SK-N-DZ (cell line): Measurements from ENCODE around the gene MORC4.

Source experiments
- DNase-seq: peaks from one replicate; pipeline ENCODE4 v3.0.0-alpha.2; 2015; ENCODE audit warnings: low spot score

Gene MORC4

DNA sequence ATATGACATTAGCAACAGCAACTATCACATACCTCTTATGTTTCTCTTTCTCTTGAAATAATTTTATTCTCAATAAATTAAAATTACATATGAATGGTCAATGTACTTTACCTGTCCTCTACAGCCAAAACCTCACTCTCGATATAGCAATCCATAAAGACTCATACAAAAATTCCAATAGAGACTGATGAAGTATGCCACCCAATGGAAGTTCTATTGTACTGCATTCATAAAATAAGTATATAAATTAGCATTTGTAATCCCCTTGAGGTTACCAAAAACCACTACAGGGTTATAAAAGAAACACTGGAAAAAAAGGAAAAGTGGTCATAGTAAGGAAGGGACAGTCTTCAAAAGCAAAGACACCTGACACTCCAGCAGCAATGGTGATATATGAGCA is 47.0 kb downstream of the MORC4 start:
- DNase-seq: no peak

GRCh38 chrX:106952538-106952937 is 47.5 kb downstream of the MORC4 start:
- no peak for DNase-seq

DNA sequence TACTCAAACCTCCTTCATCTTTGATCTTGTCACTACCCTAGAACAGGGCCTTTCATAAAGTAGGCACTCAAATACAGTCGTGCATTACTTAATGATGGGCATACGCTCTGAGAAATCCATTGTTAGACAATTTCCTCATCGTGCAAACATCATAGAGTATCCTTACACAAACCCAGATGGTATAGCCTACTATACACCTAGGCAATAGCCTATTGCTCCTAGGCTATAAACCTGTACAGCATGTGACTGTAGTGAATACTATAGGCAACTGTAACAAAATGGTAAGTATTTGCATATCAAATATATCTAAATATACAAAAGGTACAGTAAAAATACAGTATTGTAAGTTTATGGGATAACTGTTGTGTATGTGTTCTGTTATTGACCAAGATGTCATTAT is 47.9 kb downstream of the MORC4 start:
- DNase-seq: no peak

GRCh38 chrX:106951230-106951629 is 48.8 kb downstream of the MORC4 start:
- DNase-seq: no peak

GRCh38 chrX:106950381-106950780 is 49.6 kb downstream of the MORC4 start:
- DNase-seq: no peak

DNA sequence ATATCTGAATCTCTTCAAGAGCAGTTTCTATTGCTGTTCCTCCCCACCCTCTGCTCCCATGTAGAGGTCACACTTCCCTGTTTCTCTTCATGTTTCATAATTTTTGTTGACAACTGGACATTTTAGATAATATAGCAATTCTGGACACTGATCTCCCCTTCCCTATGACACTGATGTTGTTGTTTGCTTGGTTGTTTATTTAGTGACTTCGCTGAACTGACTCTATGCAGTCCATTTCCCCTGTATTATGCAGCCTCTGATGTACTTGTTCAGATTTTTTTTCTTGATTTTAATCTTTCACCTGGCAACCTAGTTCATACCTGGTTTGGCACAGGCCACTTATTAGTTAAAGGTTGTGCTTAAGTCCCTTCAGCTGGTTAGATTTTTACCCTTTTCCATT is 50.6 kb downstream of the MORC4 start:
- no peak for DNase-seq

GRCh38 chrX:106948641-106949040 is 51.4 kb downstream of the MORC4 start:
- DNase-seq: no peak

DNA sequence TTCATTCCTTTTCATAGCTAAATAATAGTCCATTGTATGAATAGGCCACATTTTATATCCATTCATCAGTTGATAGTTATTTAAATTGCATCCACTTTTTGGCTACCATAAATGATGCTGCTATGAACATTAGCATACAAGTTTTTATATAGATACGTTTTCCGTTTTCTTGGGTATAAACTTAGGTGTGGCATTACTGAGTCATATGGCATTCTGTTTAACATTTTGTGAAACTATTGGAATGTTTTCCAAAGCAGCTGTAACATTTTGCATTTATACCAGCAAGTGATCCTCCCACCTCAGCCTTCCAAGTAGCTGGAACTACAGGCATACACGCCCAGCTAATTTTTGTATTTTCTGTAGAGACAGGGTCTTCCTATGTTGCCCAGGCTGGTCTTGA is 53.5 kb downstream of the MORC4 start:
- DNase-seq: no peak

- no peak for DNase-seq
Observed at GRCh38 chrX:106940068-106940467, 59.9 kb downstream of the MORC4 start.

DNA sequence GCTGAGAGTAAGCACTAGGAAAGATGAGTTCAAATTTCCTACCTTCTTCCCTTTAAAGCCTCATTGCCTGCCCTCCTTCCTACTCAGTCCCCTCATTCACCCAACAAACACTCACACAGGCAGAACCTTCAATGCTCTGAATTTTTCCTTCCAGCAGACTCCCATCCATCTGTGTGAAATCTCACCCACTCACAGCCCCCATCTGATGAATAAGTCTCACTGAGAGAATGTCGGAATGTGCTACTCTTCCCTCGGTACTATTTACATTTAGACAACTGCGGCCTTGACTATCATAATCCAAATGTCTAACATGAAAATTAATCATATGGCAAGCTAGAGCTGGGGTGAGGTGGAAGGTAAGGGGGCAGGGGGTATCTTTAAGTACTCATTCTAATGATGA is 60.4 kb downstream of the MORC4 start:
- DNase-seq: no peak

GRCh38 chrX:106936246-106936645 is 63.8 kb downstream of the MORC4 start:
- no peak for DNase-seq

- no peak for DNase-seq
Observed at GRCh38 chrX:106935175-106935574, 64.8 kb downstream of the MORC4 start.

DNA sequence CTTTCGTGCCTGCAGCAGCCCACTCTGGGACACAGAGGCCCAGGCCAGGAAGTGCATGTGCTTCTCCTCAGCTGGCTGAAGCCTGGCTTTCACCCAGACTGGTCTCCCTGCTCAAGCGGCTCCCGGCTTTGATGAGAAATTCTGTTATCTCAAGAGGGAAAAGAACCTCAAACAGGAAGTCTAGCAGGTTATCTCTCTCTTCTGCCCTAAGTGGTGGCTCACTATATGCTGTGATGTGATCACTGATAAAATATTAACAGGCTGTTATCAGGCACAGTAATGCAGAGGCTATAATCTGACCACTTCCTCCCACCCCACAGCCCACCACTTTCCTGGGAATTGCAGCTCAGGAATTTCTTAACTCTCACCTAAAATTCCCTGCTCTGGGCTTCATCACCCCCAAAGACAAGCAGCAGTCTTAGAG is 66.5 kb downstream of the MORC4 start:
- DNase-seq: no peak

DNA sequence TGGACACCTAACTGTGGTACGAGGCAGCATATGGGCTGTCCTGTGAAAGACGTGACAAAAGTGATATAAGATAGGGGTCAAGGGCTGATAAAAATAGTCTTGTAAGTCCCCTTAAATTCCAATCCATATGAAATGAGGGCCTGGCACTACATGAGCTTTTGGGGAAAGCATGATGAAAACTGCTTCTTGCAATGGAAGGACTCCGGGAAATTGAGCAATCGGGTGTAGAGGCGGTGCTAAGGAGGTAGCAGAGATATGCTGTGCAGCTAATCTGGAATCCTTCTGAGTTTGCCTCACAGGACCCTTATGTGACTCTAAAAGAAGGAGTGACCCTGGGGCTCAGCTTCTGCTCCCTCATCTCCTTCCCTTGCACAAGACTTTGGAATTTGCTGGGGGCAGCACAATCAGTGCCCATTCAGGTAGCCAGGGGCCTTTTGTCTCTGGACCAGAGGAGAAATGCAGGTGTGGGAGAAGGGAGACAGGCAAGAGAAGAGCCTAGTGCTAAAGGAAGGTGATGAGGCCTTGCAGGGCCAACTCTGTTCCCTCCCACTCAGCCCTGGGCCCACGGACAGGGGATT is 67.0 kb downstream of the MORC4 start:
- DNase-seq: no peak

DNA sequence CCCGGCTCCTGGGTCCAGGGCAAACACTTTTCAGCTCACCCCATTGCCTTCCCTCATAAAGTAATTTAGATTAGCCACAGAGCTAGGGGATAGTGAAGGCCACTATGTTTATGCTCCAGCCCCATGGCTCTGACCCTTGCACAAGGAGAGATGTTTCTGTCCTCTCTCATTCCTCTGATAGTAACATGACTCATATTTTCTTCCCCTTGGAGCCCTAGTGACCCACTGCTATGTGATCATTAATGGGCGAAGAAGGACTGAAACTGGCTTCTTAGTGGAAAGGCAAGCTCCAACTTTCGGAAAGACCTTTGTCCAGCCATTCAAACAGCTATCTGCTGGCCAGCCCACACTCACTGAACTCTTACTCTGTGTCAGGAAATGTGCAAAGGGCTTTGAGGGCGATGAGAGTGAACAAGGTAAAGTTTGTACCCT is 67.5 kb downstream of the MORC4 start:
- no peak for DNase-seq

- DNase-seq: no peak
Observed at GRCh38 chrX:106931831-106932491, 68.1 kb downstream of the MORC4 start.

- no peak for DNase-seq
Observed at GRCh38 chrX:106928227-106928626, 71.8 kb downstream of the MORC4 start.

GRCh38 chrX:106927700-106928099 is 72.3 kb downstream of the MORC4 start:
- no peak for DNase-seq

- DNase-seq: no peak
Observed at GRCh38 chrX:106927023-106927422, 73.0 kb downstream of the MORC4 start.

DNA sequence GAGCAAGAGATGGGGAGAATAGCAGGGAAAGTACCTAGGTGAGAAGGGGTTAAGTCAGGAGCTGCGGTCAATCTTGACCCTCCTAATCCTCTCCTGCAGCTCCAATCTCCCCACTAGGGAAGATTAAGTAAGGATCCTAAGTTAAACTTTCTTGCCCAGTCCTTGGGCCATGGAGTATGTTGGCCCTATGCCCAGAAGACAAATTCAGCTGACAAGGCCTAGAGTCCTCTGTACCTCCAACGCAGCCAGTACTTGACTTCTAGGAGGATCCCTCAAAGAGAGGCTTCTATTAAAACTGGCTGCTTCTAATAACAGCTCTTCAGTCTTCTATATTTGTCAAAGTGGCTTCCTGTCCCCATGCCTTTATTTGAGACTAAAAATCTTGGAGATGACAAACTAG is 78.4 kb downstream of the MORC4 start:
- no peak for DNase-seq

DNA sequence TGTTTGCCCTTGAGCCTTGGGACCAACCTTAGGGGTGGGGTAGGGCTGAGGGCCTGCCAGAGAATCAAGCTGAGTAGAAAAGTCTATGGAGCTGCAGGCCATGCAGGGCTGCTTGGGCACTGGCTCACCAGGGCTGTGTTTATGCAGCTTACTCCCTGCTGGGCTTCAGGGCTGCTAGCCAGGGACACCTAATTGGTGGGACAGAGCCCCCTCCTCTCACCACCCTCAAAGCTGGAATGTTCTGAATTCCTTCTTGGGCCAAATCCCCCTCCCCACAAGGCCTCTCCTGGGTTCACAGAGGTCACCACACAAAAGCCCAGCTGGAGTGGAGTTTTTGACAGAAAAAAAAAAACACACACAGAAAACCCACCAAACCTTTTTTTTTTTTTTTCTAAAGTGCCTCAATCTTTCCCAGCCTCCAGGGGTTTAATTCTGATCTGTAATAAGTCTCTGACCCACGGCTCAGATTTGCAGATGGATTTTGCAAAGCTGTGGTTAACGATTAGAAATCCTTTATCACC is 80.0 kb downstream of the MORC4 start, which contains the start of gene CLDN2:
CLDN2 (plus strand) TSS at position 471 of the 521 bp plus-strand sequence. CDS start 7,827 bp downstream, outside the sequence.
- no peak for DNase-seq

DNA sequence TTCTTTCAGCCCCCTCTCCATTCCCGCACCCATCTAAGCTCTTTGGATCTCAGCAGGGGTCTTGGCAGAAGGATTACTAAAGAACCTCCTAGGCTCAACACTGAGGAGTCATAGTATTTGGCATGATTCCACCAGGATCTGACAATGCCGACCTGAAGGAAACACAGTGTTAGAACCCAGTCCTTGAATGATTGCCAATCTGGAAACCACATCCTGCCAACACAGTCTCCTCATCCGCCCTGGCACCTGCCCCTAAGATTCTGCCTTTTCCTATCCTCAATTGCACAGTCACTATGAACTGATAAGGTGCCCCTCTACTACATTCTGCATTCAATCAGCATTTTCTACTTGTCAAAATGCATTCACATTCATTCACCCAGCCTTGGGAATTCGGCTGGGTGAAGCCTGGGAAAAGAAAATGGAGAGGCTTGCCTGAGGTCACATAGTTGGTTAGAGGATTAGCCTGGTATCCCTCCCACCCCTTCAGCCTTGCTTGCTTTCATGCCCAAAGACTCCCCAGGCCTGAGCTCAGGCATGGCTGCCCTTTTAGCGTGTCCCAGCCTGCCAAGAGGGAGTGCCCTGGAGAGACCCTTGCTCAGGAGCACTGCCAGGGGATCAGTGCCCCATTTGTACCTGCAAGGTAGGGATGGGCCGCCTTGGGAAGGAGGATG is 82.0 kb downstream of the MORC4 start:
- no peak for DNase-seq

- no peak for DNase-seq
Observed at GRCh38 chrX:106912864-106913263, 87.1 kb downstream of the MORC4 start.
